ENCODE results near the gene KCNMB3.

GRCh38 chr3:179297971-179298725 is 47.2 kb upstream of the KCNMB3 start:
- no peak for TF ChIP-seq POLR2A (IDR thresholded peaks at IDR 0.05)
- no peak for TF ChIP-seq POLR2AphosphoS5 (IDR thresholded peaks at IDR 0.05)
- TF ChIP-seq CTCF (IDR thresholded peaks at IDR 0.05), result no peak
- no peak for TF ChIP-seq EP300 (IDR thresholded peaks at IDR 0.05)
